HG03457 (cell line): ENCODE data around the gene SH3TC1.

Experiments used
- ATAC-seq: cut with Tn5 transposase; IDR thresholded peaks from one replicate; pipeline ENCODE4 v1.9.1; 2021; ENCODE audit warnings: moderate number of reproducible peaks; ENCODE audit not compliant: unreplicated experiment

SH3TC1 gene

GRCh38 chr4:8212622-8213021, 13.5 kb downstream of the SH3TC1 start:
- no peak for ATAC-seq

DNA sequence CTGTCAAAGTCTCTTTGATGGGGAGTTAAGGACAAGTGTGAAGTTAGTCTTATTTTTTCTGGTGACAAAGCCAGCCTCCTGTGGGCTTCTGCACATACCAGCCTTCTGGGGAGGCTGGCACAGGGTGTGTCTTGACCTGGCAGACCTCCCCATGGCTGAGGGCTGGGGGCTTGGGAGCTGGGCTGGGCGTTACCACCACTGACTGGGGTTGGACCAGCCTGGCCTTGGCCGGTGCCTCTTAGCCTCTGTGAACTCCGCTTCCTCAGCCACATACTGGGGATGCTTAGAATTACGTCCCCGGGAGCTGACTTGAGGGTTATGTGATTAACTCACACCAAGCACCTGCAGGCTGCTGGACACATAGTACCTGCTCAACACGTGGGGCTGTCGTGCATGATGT, 14.0 kb downstream of the SH3TC1 start:
- ATAC-seq = no peak

GRCh38 chr4:8214136-8214535, 15.0 kb downstream of the SH3TC1 start:
- ATAC-seq = no peak

GRCh38 chr4:8215001-8215427, 15.9 kb downstream of the SH3TC1 start:
- no peak for ATAC-seq

GRCh38 chr4:8215641-8216442, 16.8 kb downstream of the SH3TC1 start:
- ATAC-seq = no peak

DNA sequence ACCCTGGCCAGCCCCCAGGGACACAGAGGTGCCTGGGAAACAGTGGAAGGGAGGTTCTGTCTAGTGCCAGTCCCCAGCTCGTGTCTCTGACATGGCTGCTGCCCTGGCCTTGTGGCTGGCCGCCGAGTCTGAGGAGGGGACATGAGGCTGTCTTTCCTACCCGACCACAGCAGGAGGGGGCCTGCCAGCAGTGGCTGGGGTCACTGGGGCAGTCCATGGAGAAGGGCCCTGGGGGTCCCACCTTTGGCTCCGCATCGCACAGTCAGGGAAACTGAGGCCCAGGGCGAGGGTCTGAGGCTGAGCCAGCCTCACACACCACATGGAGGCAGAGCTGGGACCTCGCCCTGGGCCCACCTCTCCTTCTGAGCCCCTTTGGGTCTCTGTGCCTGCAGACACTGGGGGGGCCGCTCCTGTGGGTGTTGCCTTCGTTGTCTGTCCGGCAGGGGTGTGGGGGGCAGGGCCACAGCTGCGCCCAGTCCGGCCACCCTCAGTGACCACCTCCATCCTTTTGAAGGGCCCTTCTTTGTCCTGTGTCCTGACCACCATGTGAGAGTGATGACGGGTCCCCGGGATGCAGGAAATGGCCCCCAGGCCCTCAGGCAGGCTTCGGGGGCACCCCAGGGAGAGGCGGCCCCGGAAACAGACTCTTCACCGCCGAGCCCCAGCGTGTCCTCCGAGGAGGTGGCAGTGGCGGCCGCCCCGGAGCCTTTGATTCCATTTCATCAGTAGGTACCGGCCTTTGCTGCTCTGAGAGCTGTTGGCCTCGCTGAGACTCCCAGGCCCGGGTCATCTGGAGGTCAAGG, 17.6 kb downstream of the SH3TC1 start:
- no peak for ATAC-seq

- no peak for ATAC-seq
Measured at GRCh38 chr4:8217246-8217511, 18.1 kb downstream of the SH3TC1 start.

DNA sequence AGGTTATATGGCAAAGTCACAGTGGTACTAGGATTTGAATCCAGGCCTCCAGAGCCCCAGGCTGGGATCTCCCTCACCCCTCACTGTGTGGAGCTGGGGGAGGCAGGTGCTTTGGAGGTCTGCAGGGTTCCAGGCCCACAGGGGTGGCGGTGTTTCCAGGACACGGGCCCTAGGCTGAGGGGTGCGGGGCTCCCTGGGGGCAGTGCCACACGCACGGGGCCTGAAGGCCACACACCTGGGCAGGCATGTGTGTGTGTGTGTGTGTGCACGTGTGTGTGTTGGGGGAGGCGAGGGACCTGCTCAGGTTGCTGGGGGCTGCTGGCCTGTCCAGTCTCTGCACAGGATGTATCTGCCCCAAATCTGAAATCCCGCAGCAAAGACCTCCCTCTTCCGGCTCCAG, 18.8 kb downstream of the SH3TC1 start:
- no peak for ATAC-seq

DNA sequence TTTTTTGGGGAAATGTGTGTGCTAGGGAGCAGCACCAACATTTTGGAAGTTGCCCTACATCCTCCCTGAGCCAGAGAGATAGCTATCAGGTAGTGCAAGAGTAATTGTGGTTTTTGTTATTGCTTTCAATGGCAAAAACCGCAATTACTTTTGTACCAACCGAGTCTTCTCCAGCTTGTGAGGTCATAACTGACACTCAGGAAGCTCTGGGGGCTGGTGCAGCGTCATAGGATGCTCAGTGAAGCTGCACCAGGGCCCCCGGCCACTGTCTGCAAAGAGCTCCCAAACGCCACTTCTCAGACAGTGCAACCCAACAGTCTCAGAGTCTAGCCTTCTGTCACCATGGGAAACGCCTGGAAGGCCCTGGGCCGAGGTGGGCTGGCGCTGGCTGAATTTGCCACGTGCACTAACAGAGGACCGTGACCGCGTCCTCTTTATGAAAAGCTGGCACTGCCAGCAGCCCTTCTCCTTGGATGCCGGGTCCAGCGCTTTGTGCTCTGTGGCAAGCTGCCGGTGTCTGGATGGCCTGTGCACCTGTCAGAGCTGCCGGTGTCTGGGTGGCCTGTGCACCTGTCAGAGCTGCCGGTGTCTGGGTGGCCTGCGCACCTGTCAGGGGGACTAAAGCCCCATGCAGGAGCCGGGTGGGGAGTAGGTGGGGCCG, 19.4 kb downstream of the SH3TC1 start:
- ATAC-seq = no peak

DNA sequence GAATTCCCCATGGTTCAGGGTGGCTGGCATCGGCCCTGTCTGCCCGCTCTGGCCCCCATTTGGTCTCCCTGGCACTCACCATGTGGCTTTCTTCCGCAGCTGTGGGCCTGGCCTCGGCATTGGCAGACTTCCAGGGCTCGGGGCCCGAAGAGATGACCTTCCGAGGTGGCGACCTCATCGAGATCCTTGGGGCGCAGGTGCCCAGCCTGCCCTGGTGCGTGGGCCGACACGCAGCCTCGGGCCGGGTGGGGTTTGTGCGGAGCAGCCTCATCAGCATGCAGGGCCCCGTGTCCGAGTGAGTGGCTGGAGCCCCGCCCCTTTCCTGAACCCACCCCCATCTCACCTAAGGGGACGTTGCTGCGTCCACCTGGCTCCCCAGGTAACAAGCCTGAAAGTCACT, 20.1 kb downstream of the SH3TC1 start:
- ATAC-seq = no peak

- ATAC-seq = no peak
Measured at GRCh38 chr4:8220661-8221450, 21.8 kb downstream of the SH3TC1 start.

- no peak for ATAC-seq
Measured at GRCh38 chr4:8221476-8221875, 22.4 kb downstream of the SH3TC1 start.

- no peak for ATAC-seq
Measured at GRCh38 chr4:8221985-8222384, 22.9 kb downstream of the SH3TC1 start.

GRCh38 chr4:8222609-8223388, 23.7 kb downstream of the SH3TC1 start:
- ATAC-seq = no peak

DNA sequence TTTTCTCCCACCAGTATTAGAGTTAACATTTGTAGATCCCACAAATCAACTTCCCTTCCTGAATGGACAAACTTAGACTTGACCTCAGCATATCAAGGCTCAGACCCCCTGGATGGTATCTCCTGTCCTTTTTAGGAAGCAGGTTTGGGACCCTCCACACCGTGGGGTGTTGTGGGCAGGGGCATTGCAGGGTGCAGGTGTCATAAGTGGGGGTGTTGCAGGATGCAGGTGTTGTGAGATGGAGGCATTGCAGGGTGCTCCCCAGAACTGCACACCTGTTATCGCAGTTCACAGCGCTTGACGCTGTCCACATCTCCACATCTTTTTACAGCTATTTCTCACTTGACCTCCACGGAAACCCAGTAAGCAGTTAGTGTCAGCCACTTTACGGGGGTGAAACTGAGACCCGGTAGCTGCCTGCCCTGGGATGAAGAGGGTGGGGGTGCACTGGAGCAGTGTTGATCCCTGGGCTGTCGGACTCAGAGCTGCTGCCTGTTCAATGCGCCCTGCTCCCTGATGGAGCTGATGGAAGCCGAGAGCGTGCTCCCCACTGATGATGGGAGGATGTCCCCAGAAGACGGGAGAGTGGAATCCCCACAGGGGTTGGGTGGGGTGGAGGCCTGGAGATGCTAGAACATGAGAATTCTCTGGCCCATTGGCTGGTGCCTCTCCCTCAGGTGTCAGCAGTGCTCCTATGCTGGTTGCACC, 25.3 kb downstream of the SH3TC1 start:
- no peak for ATAC-seq

DNA sequence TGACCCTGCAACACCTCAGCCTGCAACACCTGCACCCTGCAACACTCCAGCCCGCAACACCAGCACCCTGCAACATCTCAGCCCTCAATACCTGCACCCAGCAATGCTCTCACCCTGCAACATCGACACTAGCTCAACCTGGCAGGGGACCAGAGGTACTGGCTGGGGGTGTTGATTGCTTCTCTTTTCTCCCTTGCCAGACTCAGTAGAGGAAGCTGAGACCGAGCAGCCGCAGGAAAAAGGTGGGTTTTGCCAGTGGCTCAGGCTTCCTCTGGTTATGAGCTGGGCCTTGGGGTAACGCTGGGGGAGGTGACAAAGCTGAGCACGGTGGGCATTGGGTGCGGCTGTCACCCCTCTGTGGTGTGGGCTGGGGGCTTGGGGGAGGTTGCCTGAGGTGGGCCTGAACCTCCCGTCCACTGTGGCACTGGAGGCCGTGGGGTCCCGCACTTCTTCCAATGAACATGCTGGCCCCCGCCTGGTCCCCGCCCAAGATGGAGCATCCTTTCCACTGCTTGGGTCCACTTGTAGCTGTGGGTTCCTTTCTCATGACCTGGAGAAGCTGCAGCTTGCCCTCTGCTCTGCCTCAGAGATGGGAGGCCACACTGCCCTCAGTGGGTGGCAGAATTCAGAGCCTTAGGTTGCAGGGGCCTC, 26.0 kb downstream of the SH3TC1 start:
- ATAC-seq = no peak

- no peak for ATAC-seq
Measured at GRCh38 chr4:8225706-8226443, 26.8 kb downstream of the SH3TC1 start.

DNA sequence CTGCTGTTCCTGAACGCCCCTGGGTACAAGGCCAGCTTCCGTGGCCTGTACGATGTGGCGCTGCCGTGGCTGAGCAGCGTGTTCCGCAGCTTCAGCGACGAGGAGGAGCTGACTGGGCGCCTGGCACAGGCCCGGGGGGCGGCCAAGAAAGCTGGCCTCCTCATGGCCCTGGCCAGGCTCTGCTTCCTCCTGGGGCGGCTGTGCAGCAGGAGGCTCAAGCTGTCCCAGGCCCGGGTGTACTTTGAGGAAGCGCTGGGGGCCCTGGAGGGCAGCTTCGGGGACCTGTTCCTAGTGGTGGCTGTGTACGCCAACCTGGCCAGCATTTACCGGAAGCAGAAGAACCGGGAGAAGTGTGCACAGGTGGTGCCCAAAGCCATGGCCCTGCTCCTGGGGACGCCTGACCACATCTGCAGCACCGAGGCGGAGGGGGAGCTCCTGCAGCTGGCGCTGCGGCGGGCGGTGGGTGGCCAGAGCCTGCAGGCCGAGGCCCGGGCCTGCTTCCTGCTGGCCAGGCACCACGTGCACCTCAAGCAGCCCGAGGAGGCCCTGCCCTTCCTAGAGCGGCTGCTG, 28.2 kb downstream of the SH3TC1 start:
- no peak for ATAC-seq
